Lower leg skin (tissue), 4 donors: ENCODE results near the gene ILKAP. TPM values are rescaled to one million over a fixed set of nuclear protein-coding genes. Genes with fewer than 3 reads are reported as not detected.
A peak's percentile ranks its signal among the peaks of the same experiment; 100 is the strongest.

Experiments used
- DNase-seq, 2 donors: peaks; one replicate each; pipeline ENCODE4 v3.0.0-alpha.2; 2019; ENCODE audit warnings: low spot score in 2 of 2
- H3K4me3 ChIP-seq: fragments of 200-600 bp; sonication (generic); 2 replicates; pipeline ENCODE4 v1.5.1; 2017; ENCODE audit warnings: mild to moderate bottlenecking, low read depth; ENCODE audit not compliant: poor library complexity, severe bottlenecking
- POLR2A ChIP-seq, 2 donors: fragments of 450-650 bp; IDR thresholded peaks; one replicate each; pipeline ENCODE4 v1.6.1; 2016 to 2017; ENCODE audit warnings: antibody characterized with exemption in 2 of 2, mild to moderate bottlenecking in 1 of 2, moderate library complexity in 1 of 2
- WGBS, 2 donors: methylation state at CpG; one replicate each; pipeline ENCODE4 v1.1.5; 2018; 5-methylcytosine and 5-hydroxymethylcytosine counted together
- intact Hi-C: fragments of 100-400 bp; cut with DNase I; formaldehyde crosslinking; loops from one replicate; pipeline ENCODE4 v1.15.0; 2023; ENCODE audit warnings: low total_unique reads
- total RNA-seq, 4 donors: library from RNA; depleted of rRNA; stranded (reverse); fragments of >200 nt; gene quantifications; one replicate each; pipeline ENCODE4 v1.1.0, GENCODE V29; 2016
- TF ChIP-seq, protein P1 (sequence below), 3 donors: fragments of 450-650 bp; IDR thresholded peaks; one replicate each; pipeline ENCODE4 v1.5.1; 2016; ENCODE audit warnings: antibody characterized with exemption in 3 of 3, mild to moderate bottlenecking in 3 of 3, moderate library complexity in 2 of 3

The ILKAP gene, protein sequence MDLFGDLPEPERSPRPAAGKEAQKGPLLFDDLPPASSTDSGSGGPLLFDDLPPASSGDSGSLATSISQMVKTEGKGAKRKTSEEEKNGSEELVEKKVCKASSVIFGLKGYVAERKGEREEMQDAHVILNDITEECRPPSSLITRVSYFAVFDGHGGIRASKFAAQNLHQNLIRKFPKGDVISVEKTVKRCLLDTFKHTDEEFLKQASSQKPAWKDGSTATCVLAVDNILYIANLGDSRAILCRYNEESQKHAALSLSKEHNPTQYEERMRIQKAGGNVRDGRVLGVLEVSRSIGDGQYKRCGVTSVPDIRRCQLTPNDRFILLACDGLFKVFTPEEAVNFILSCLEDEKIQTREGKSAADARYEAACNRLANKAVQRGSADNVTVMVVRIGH
- total RNA-seq: 10 to 100 TPM; 22.8 to 73.5 (median 32.1) TPM

GRCh38 chr2:238203094-238203972 is at the start of gene ILKAP:
Gene ILKAP, minus strand, starts transcription at chr2:238203695. Its CDS starts 142 bp downstream, at chr2:238203553.
- intact Hi-C loops: no loop called here
- peak; percentile 69 to 97 for DNase-seq
- 0% methylated on average over 38 to 70 of the region's 126 CpGs for WGBS, 2 donors
- TF ChIP-seq, protein P1, sequence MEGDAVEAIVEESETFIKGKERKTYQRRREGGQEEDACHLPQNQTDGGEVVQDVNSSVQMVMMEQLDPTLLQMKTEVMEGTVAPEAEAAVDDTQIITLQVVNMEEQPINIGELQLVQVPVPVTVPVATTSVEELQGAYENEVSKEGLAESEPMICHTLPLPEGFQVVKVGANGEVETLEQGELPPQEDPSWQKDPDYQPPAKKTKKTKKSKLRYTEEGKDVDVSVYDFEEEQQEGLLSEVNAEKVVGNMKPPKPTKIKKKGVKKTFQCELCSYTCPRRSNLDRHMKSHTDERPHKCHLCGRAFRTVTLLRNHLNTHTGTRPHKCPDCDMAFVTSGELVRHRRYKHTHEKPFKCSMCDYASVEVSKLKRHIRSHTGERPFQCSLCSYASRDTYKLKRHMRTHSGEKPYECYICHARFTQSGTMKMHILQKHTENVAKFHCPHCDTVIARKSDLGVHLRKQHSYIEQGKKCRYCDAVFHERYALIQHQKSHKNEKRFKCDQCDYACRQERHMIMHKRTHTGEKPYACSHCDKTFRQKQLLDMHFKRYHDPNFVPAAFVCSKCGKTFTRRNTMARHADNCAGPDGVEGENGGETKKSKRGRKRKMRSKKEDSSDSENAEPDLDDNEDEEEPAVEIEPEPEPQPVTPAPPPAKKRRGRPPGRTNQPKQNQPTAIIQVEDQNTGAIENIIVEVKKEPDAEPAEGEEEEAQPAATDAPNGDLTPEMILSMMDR (IDR thresholded peaks at IDR 0.05): no peak
- TF ChIP-seq POLR2A (IDR thresholded peaks at IDR 0.05): no peak
- H3K4me3 ChIP-seq: peak within 1 kb of the TSS; percentile 92

- intact Hi-C loops: no loop called here
- TF ChIP-seq, protein P1 (IDR thresholded peaks at IDR 0.05): no peak
- TF ChIP-seq POLR2A (IDR thresholded peaks at IDR 0.05): no peak
- WGBS, 2 donors: 95% methylated on average over 35 of the region's 35 CpGs
- DNase-seq: no peak
- H3K4me3 ChIP-seq: no peak overlapping the region
Measured at GRCh38 chr2:238252766-238253630, 49.5 kb upstream of the ILKAP start.

- DNase-seq: no peak
- TF ChIP-seq POLR2A (IDR thresholded peaks at IDR 0.05): no peak
- TF ChIP-seq, protein P1 (IDR thresholded peaks at IDR 0.05): no peak
- H3K4me3 ChIP-seq: no peak overlapping the region
- WGBS, 2 donors: 85 to 95% methylated on average over 11 of the region's 11 CpGs
- intact Hi-C loops: loop anchor here (1.0 kb wide), 1 partner anchor 76 kb away; no protein-coding TSS in a partner anchor
Measured at GRCh38 chr2:238251986-238252385, 48.5 kb upstream of the ILKAP start.

GRCh38 chr2:238251331-238251730 is 47.8 kb upstream of the ILKAP start:
- no peak for DNase-seq
- H3K4me3 ChIP-seq: no peak overlapping the region
- 93 to 96% methylated on average over 11 to 12 of the region's 12 CpGs for WGBS, 2 donors
- intact Hi-C loops: loop anchor here (1.0 kb wide), 1 partner anchor 77 kb away; no protein-coding TSS in a partner anchor
- TF ChIP-seq, protein P1 (IDR thresholded peaks at IDR 0.05): no peak
- no peak for TF ChIP-seq POLR2A (IDR thresholded peaks at IDR 0.05)

- 92 to 95% methylated on average over 7 of the region's 7 CpGs for WGBS, 2 donors
- H3K4me3 ChIP-seq: no peak overlapping the region
- no peak for TF ChIP-seq POLR2A (IDR thresholded peaks at IDR 0.05)
- TF ChIP-seq, protein P1 (IDR thresholded peaks at IDR 0.05): no peak
- intact Hi-C loops: loop anchor here (1.0 kb wide), 1 partner anchor 77 kb away; no protein-coding TSS in a partner anchor
- DNase-seq: no peak
Measured at GRCh38 chr2:238250896-238251295, 47.4 kb upstream of the ILKAP start.
